ENCODE measurements around the gene ACSM2B. TPM values are rescaled to one million over a fixed set of nuclear protein-coding genes. Genes with fewer than 3 reads are reported as not detected.
"Not testable (repeated sequence)": the region's sequence is repeated elsewhere in the genome, so short reads cannot be mapped to it uniquely, and the experiment has no call there.

The ACSM2B gene
- polyA plus RNA-seq, 2 of the 4 experiments (the other 2 are of a cell fraction): not detected

- WGBS (ENCODE audit: missing lambda C conversion rate): 34% methylated on average over 2 of the region's 2 CpGs
- CTCF ChIA-PET; FAIRE-seq; DNase-seq (ENCODE audit: low read depth in 1 of 2, low spot score in 1 of 2); POLR2A ChIA-PET; H3K27ac ChIP-seq; H3K4me3 ChIP-seq; H3K4me1 ChIP-seq; ATAC-seq; H3K4me2 ChIP-seq; H3K9me3 ChIP-seq: not testable (repeated sequence)
These were observed 10.8 kb downstream of the ACSM2B start for GRCh38 chr16:20565334-20565733.

GRCh38 chr16:20564218-20564617 is 11.9 kb downstream of the ACSM2B start:
- H3K4me2 ChIP-seq; H3K4me3 ChIP-seq; H3K27ac ChIP-seq; DNase-seq (ENCODE audit: low read depth in 1 of 2, low spot score in 1 of 2); CTCF ChIA-PET; FAIRE-seq; H3K4me1 ChIP-seq; POLR2A ChIA-PET; ATAC-seq; H3K9me3 ChIP-seq: not testable (repeated sequence)
- 0% methylated on average over 2 of the region's 3 CpGs for WGBS (ENCODE audit: missing lambda C conversion rate)

GRCh38 chr16:20555628-20556027 is 20.5 kb downstream of the ACSM2B start:
- CTCF ChIA-PET; H3K4me3 ChIP-seq; H3K4me1 ChIP-seq; H3K4me2 ChIP-seq; H3K27ac ChIP-seq; H3K9me3 ChIP-seq; DNase-seq (ENCODE audit: low read depth in 1 of 2, low spot score in 1 of 2); POLR2A ChIA-PET; FAIRE-seq; ATAC-seq: not testable (repeated sequence)
- 4% methylated on average over 2 of the region's 2 CpGs for WGBS (ENCODE audit: missing lambda C conversion rate)
- TF ChIP-seq, protein P1, sequence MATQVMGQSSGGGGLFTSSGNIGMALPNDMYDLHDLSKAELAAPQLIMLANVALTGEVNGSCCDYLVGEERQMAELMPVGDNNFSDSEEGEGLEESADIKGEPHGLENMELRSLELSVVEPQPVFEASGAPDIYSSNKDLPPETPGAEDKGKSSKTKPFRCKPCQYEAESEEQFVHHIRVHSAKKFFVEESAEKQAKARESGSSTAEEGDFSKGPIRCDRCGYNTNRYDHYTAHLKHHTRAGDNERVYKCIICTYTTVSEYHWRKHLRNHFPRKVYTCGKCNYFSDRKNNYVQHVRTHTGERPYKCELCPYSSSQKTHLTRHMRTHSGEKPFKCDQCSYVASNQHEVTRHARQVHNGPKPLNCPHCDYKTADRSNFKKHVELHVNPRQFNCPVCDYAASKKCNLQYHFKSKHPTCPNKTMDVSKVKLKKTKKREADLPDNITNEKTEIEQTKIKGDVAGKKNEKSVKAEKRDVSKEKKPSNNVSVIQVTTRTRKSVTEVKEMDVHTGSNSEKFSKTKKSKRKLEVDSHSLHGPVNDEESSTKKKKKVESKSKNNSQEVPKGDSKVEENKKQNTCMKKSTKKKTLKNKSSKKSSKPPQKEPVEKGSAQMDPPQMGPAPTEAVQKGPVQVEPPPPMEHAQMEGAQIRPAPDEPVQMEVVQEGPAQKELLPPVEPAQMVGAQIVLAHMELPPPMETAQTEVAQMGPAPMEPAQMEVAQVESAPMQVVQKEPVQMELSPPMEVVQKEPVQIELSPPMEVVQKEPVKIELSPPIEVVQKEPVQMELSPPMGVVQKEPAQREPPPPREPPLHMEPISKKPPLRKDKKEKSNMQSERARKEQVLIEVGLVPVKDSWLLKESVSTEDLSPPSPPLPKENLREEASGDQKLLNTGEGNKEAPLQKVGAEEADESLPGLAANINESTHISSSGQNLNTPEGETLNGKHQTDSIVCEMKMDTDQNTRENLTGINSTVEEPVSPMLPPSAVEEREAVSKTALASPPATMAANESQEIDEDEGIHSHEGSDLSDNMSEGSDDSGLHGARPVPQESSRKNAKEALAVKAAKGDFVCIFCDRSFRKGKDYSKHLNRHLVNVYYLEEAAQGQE (IDR thresholded peaks at IDR 0.05): peak; percentile 76

DNA sequence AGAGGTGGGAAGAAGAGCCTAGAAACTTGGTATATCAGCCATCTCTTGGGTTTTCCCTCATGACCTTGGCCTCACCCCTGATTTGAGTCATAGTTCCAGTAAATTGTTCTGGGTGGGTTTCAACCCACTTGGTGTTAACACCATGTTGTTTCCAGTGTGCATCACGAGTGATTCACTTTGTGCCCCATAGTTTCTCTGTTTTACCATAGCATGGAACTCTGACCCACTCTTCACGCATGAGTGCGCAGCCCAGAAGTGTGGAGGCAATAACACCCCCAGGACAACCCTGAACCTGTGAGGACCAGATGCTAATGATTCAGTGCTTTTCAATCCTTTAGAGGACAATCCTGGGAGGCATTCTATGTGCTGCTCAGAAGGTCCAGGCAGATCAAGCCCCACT is 21.5 kb downstream of the ACSM2B start:
- H3K27ac ChIP-seq; H3K9me3 ChIP-seq; H3K4me1 ChIP-seq; H3K4me3 ChIP-seq; DNase-seq (ENCODE audit: low read depth in 1 of 2, low spot score in 1 of 2); FAIRE-seq; POLR2A ChIA-PET; H3K4me2 ChIP-seq; ATAC-seq; CTCF ChIA-PET: not testable (repeated sequence)
- 19% methylated on average over 3 of the region's 3 CpGs for WGBS (ENCODE audit: missing lambda C conversion rate)

DNA sequence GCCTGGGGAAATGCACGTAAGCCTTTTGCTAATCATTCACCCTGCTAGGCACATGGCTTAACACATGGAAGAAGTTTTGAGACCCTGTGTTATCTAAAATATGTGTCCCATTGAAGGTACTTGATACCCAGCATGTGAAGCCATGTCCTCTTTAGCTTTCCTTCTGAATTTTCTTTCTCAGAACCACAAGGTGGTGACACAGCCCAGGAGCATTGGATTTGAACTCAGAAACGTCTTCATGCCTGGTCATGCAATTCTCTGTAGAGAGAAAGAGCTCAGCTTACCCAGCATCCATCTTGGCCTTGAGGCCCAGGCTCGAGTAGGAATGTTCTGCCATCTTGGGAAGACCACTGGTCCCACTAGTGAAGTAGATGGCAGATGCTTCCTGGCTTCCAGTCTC is 22.7 kb downstream of the ACSM2B start:
- WGBS (ENCODE audit: missing lambda C conversion rate): 2% methylated on average over 3 of the region's 3 CpGs
- FAIRE-seq, CTCF ChIA-PET, ATAC-seq, H3K9me3 ChIP-seq, POLR2A ChIA-PET, H3K4me2 ChIP-seq, H3K4me3 ChIP-seq, H3K4me1 ChIP-seq, H3K27ac ChIP-seq: not testable (repeated sequence)
- peak in 1 of 2 experiments; percentile 4 for DNase-seq (ENCODE audit: low read depth in 1 of 2, low spot score in 1 of 2)

DNA sequence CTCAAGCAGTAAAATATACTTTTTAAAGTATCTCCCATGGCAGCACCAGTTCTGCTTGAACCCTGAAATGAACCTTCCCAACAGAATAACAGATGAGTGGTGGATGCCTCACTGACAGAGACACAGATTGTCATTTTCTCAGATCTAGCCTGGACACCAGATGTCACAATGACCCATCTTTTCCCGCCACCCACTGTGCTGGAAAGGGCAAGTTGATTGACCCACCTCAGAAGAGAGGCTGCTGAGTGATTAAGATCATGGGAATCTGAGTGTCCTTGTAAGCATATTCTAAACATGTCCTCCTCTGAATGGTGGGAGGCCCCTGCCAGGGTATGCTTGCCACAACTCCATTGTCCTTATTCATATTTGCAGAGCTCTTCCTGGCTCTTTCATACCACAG is 29.2 kb downstream of the ACSM2B start:
- CTCF ChIA-PET; H3K9me3 ChIP-seq; H3K4me3 ChIP-seq; DNase-seq (ENCODE audit: low read depth in 1 of 2, low spot score in 1 of 2); H3K27ac ChIP-seq; H3K4me1 ChIP-seq; ATAC-seq; FAIRE-seq; H3K4me2 ChIP-seq; POLR2A ChIA-PET: not testable (repeated sequence)
- 0% methylated on average over 1 of the region's 1 CpG for WGBS (ENCODE audit: missing lambda C conversion rate)

DNA sequence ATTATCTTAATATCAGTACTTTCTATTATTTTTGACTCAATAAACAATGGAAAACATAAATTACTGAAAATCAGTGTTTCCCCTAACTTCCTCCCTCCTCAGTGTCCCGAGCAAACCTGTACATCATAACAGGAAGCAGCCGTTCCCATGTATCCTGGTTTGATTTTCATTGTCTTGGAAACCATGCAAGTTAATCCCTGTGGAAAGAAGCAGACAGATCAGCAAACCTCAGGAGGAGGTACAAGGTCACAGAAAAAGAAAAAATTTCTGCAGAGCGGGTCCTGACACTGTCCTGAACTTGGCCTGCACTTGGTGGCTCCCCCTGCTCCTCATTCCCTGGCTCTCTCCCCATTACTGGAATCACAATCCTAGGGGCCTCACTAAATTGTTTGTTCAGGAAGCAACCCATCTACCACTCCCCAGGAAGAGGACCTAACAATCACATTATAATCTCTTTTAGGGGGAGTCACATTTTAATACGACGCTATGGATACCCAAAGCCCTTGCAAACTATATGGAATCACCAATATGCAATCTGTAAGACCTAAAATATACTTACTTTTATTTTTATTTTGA is 29.8 kb downstream of the ACSM2B start:
- not testable (repeated sequence) for FAIRE-seq

DNA sequence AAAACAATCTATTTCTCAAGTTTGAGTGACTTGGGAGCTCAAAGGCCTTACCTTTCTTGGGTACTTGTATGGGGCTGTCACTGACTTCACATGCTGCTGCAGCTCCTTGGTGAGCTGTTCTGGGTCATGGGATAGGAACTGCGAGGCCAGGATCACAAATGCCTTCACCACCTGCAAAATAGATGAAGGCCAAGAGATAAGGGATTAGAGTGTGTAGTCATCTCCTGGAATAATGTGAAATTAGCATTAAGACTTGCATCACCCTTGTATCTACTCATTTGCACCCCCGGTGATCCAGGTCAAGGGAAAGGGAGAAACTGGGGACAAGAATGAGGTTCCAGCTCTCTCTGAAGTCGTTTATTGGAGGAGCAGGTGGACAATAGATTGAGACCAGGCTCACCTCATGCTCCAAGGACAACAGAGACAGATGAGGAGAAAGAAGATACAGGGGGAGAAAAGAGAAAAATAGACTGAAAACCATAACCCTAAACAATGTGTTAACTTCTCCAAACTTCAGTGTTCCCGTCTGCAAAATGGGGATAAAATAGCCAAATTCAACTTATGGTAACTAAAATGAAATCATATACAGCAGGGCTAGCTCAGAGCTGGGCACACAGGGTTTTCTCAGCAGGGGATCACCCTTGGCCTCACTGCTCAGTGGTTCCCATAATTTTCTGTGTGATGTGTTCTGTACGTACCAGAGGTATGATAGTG is 35.4 kb downstream of the ACSM2B start:
- ATAC-seq; H3K4me2 ChIP-seq; H3K27ac ChIP-seq; H3K9me3 ChIP-seq; DNase-seq (ENCODE audit: low read depth in 1 of 2, low spot score in 1 of 2); FAIRE-seq; CTCF ChIA-PET; POLR2A ChIA-PET; H3K4me1 ChIP-seq; H3K4me3 ChIP-seq: not testable (repeated sequence)
- WGBS (ENCODE audit: missing lambda C conversion rate): 4% methylated on average over 5 of the region's 5 CpGs

More for the DNA sequence above, 29.8 kb downstream of the ACSM2B start:
- H3K4me3 ChIP-seq; DNase-seq (ENCODE audit: low read depth in 1 of 2, low spot score in 1 of 2); CTCF ChIA-PET; H3K4me2 ChIP-seq; POLR2A ChIA-PET; H3K9me3 ChIP-seq; H3K27ac ChIP-seq; H3K4me1 ChIP-seq; ATAC-seq: not testable (repeated sequence)
- WGBS (ENCODE audit: missing lambda C conversion rate): 16% methylated on average over 5 of the region's 5 CpGs

Data from A549 (cell line).